GM12892 (cell line): ENCODE data around the gene BRF1.

Source experiments
- DNase-seq: peaks from one replicate; pipeline ENCODE4 v3.0.0; 2011; ENCODE audit not compliant: insufficient read length
- FAIRE-seq: peaks from 2 replicates; lab custom pipeline; 2011; peaks lifted over from hg19 to GRCh38; lab: Jason Lieb, UNC
- POLR2A ChIP-seq: IDR thresholded peaks from 2 replicates; pipeline ENCODE4 v1.6.1; 2011; ENCODE audit warnings: low read depth, low read length, control low read depth
- POLR2AphosphoS5 ChIP-seq: IDR thresholded peaks from 2 replicates; pipeline ENCODE4 v1.6.1; 2011; ENCODE audit warnings: low read depth, low read length, control low read depth
- TAF1 ChIP-seq: IDR thresholded peaks from 2 replicates; pipeline ENCODE4 v1.6.1; 2011; ENCODE audit warnings: low read depth, mild to moderate bottlenecking, control low read depth, low read length, borderline replicate concordance

The BRF1 gene

DNA sequence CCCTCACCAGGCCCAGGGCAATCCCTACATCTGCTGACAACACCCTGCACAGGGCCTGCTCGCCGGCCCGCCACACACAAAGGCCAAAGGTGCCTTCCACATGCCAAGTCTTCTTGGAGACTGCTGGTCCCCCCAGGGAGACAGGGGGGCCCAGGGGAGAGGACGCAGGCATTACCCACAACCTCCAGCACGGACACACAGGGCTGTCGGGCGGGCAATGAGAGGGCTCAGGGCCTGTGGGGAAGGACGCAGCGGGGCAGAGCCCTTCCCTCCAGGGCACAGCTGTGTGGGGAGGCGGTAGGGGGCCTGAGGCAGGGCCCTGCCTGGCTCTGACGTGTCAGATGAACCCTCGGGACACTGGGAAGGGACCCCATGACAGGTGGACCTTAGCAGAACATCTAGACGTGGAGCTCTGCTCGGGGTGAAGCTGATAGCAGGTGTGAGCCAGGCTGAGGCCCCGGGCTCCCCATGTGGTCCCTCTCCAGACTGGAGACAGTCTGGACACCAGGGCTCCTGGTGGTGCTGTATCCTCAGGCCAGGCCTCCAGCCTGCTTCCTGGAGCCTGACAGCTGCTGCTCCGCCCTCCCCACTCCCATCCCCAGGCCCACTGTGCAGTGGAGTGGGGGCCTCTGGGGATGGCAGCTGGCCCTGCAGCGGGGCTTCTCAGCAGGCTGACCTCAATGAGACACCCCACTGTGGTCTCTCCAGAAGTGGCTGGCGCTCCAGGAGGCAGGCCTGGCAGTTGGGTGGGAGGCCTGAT lies 88.1 kb downstream of the BRF1 start:
- TF ChIP-seq TAF1 (no peak), POLR2A (no peak), POLR2AphosphoS5 (no peak)
- no peak for FAIRE-seq
- no peak for DNase-seq

- FAIRE-seq (no peak), DNase-seq (no peak)
- no peak for TF ChIP-seq TAF1
- TF ChIP-seq POLR2A: no peak
Observed at GRCh38 chr14:105211758-105212089, 89.1 kb downstream of the BRF1 start.

DNA sequence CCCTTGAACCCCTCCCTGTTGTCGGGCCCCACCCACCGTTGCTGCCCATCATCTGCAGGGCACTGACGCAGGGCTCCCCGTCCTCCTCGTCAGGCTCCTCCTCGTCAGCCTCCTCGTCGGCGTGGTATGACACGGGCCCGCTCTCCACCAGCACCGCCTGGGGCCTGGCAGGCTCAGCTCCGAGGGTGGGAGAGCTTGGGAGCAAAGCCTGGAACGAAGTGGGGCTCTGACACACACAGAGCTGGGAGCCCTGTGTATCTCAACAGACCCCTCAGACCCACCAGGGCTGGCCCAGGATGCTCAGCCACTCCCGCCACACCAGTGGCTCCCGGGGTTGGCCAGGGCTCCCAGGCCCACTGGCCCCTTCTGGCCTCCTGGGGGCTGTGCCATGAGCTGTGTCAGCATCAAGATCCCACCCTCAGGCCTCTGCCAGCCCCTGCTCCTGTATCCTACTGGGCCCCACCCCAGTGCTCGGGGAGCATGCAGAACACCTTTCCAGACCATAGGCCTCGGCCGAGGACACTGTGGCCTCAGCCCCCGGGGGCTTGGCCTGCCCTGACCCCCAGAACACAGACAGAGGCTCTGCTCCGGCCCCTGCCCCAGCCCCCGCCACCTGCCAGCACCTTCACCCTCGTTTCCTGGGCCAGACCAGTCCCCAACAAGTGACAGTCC lies 89.6 kb downstream of the BRF1 start:
- FAIRE-seq: no peak
- DNase-seq: no peak
- no peak for TF ChIP-seq POLR2A
- TF ChIP-seq POLR2AphosphoS5: no peak
- no peak for TF ChIP-seq TAF1

- TF ChIP-seq POLR2A (no peak), POLR2AphosphoS5 (no peak), TAF1 (no peak)
- no peak for FAIRE-seq
Observed at GRCh38 chr14:105210266-105211025, 90.4 kb downstream of the BRF1 start.

GRCh38 chr14:105209646-105210045 lies 91.2 kb downstream of the BRF1 start:
- TF ChIP-seq TAF1 (no peak), POLR2AphosphoS5 (no peak)
- FAIRE-seq (no peak), DNase-seq (no peak)

More at GRCh38 chr14:105210266-105211025, 90.4 kb downstream of the BRF1 start:
- no peak for DNase-seq

- TF ChIP-seq POLR2A: no peak
- no peak for TF ChIP-seq POLR2AphosphoS5
- no peak for TF ChIP-seq TAF1
- FAIRE-seq: no peak
- DNase-seq: no peak
Observed at GRCh38 chr14:105209091-105209490, 91.7 kb downstream of the BRF1 start.

- DNase-seq (no peak), FAIRE-seq (no peak)
- TF ChIP-seq TAF1 (no peak), POLR2AphosphoS5 (no peak), POLR2A (no peak)
Observed at GRCh38 chr14:105208738-105209075, 92.1 kb downstream of the BRF1 start.

GRCh38 chr14:105207996-105208737 lies 92.6 kb downstream of the BRF1 start:
- DNase-seq (no peak), FAIRE-seq (no peak)
- TF ChIP-seq POLR2A: no peak

GRCh38 chr14:105207460-105207901 lies 93.3 kb downstream of the BRF1 start:
- DNase-seq: no peak
- TF ChIP-seq TAF1 (no peak), POLR2AphosphoS5 (no peak)
- FAIRE-seq: no peak

DNA sequence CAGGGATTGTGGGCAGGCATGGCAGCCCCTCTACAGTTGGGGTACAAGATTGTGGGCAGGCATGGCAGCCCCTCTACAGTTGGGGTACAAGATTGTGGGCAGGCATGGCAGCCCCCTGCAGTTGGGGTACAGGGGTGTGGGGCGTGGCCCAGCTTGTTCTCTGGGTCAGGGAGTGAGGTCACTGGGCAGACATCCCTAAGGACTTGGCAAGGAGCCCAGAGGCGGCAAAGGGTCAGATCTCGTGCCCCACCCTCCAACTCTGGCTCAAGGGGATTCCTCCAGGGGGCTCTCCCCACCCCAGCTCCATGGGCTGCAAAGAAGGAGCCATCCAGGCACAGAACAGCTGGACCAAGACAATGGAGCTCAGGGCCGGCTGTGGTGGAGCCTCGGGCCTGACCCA lies 93.9 kb downstream of the BRF1 start:
- FAIRE-seq (no peak), DNase-seq (no peak)
- TF ChIP-seq POLR2AphosphoS5: no peak
- TF ChIP-seq POLR2A: no peak
- no peak for TF ChIP-seq TAF1

DNA sequence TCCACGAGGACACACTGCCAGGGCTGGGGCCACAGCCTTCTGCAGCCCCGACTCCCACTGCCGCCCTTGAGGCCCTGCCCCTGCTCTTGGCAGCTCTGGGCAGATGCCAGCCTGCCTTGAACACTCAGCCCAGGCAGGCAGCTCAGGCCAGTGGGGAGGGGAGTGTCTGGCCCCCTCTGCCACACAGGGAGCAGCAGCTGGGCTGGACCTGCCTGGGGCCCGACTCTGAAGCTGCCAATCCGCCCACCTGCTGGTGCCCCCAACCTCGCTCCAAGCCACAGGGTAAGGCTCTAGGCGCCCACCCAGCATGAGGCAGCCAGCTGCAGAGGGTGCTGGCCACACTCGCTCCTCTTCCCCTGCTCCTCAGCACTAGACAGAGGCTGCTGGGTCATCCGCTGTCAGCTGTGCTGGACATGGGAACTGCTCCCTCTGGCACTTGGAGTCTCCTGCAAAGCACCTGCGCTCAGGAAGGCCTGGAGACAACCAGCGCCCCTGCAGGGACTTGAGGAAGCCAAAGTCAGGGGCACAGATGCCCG lies 95.1 kb downstream of the BRF1 start:
- DNase-seq (no peak), FAIRE-seq (no peak)
- no peak for TF ChIP-seq POLR2A
- no peak for TF ChIP-seq TAF1
- no peak for TF ChIP-seq POLR2AphosphoS5

DNA sequence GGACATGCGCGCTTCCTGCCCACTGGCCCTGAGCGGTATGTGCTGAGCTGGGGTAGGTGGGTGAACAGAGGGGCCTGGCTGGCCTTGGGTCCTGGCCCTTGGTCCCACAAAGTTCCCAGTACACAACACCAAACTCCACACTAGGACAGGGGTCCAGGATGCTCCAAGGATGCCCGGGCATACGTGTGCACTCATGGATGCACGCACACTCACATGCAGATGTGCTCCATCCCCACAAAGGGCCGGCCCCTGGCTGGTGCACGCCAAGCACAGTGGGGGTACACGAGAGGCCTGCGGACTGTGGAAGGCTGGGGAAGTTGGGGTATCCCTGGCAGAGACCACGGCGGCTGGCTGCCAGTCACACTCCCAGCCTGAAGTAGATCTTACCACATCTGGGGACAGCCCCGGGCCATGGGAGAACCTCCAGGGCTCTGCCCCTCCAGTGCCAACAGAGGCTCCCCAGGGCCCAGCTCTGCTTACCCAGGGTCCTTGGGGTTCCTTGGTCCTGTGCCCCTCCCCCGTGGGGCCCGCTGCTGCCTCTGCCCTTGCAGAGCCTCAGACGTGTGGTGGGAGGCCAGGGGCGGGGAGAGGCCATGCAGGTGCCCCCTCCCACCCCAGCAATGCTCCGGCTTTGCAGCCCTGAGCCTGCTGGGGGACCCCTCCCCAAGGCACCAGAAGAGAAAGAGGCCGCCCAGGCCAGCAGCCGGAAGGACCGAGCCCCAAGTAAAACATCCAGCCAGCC lies 95.7 kb downstream of the BRF1 start:
- DNase-seq (no peak), FAIRE-seq (no peak)
- no peak for TF ChIP-seq POLR2AphosphoS5
- no peak for TF ChIP-seq TAF1
- TF ChIP-seq POLR2A: no peak
